Ishikawa (cell line): ENCODE measurements around the gene PTPRN2.

Experiments used
- CEBPB ChIP-seq: IDR thresholded peaks from 2 replicates; pipeline ENCODE4 v1.6.1; 2012
- CREB1 ChIP-seq: IDR thresholded peaks from 2 replicates; pipeline ENCODE4 v1.6.1; 2012; ENCODE audit warnings: low read depth
- EGR1 ChIP-seq: IDR thresholded peaks from 2 replicates; pipeline ENCODE4 v1.6.1; 2012
- EP300 ChIP-seq: IDR thresholded peaks from 2 replicates; pipeline ENCODE4 v1.6.1; 2012; ENCODE audit warnings: borderline replicate concordance
- FOXM1 ChIP-seq: IDR thresholded peaks from 2 replicates; pipeline ENCODE4 v1.6.1; 2012; ENCODE audit warnings: low read depth, borderline replicate concordance
- MAX ChIP-seq: IDR thresholded peaks from 2 replicates; pipeline ENCODE4 v1.6.1; 2012
- NFIC ChIP-seq: IDR thresholded peaks from 2 replicates; pipeline ENCODE4 v1.6.1; 2012
- RAD21 ChIP-seq: IDR thresholded peaks from 2 replicates; pipeline ENCODE4 v1.6.1; 2012; ENCODE audit warnings: low read depth
- REST ChIP-seq: IDR thresholded peaks from 2 replicates; pipeline ENCODE4 v1.6.1; 2012; ENCODE audit warnings: low read depth, mild to moderate bottlenecking
- TAF1 ChIP-seq: IDR thresholded peaks from 2 replicates; pipeline ENCODE4 v1.6.1; 2012; ENCODE audit warnings: low read depth, mild to moderate bottlenecking
- TCF12 ChIP-seq: IDR thresholded peaks from 2 replicates; pipeline ENCODE4 v1.6.1; 2012; ENCODE audit warnings: low read depth
- TEAD4 ChIP-seq: IDR thresholded peaks from 2 replicates; pipeline ENCODE4 v1.6.1; 2012
- USF1 ChIP-seq: IDR thresholded peaks from 2 replicates; pipeline ENCODE4 v1.6.1; 2012
- YY1 ChIP-seq: IDR thresholded peaks from 2 replicates; pipeline ENCODE4 v1.6.1; 2012; ENCODE audit warnings: low read depth
- ZBTB7A ChIP-seq: IDR thresholded peaks from 2 replicates; pipeline ENCODE4 v1.6.1; 2012; ENCODE audit warnings: low read depth

Gene PTPRN2

GRCh38 chr7:158138329-158138597 lies 449.4 kb downstream of the PTPRN2 start:
- TF ChIP-seq REST (no peak), CEBPB (no peak), TAF1 (no peak)

GRCh38 chr7:158137516-158138328 lies 449.9 kb downstream of the PTPRN2 start:
- TF ChIP-seq CEBPB (no peak), TAF1 (no peak), CREB1 (no peak), NFIC (no peak), EGR1 (no peak), USF1 (no peak), MAX (no peak), RAD21 (no peak)

GRCh38 chr7:158135931-158136330 lies 451.7 kb downstream of the PTPRN2 start:
- TF ChIP-seq CEBPB, result no peak
- no peak for TF ChIP-seq EP300
- no peak for TF ChIP-seq CREB1
- TF ChIP-seq TEAD4, result no peak
- TF ChIP-seq TAF1, result no peak
- TF ChIP-seq USF1, result no peak
- TF ChIP-seq MAX, result no peak
- TF ChIP-seq TCF12, result no peak
- TF ChIP-seq FOXM1, result no peak
- no peak for TF ChIP-seq EGR1
- TF ChIP-seq REST, result no peak
- TF ChIP-seq NFIC, result no peak
- no peak for TF ChIP-seq RAD21
- no peak for TF ChIP-seq YY1

- TF ChIP-seq USF1, result no peak
- TF ChIP-seq TEAD4, result no peak
- no peak for TF ChIP-seq MAX
- TF ChIP-seq TAF1, result no peak
- TF ChIP-seq CEBPB, result no peak
- TF ChIP-seq YY1, result no peak
- TF ChIP-seq EGR1, result no peak
- TF ChIP-seq FOXM1, result no peak
- TF ChIP-seq RAD21, result no peak
- no peak for TF ChIP-seq EP300
- TF ChIP-seq TCF12, result no peak
These were observed 452.8 kb downstream of the PTPRN2 start for GRCh38 chr7:158134824-158135223.

GRCh38 chr7:158133515-158134271 lies 453.9 kb downstream of the PTPRN2 start:
- no peak for TF ChIP-seq EGR1
- no peak for TF ChIP-seq EP300

- TF ChIP-seq NFIC (no peak), RAD21 (no peak), CREB1 (no peak), REST (no peak), TCF12 (no peak), TEAD4 (no peak), CEBPB (no peak), TAF1 (no peak), YY1 (no peak), EGR1 (no peak), ZBTB7A (no peak), MAX (no peak), USF1 (no peak), FOXM1 (no peak), EP300 (no peak)
These were observed 454.6 kb downstream of the PTPRN2 start for GRCh38 chr7:158133057-158133456.
